Uterus (tissue), 2 donors: ENCODE measurements around the gene C16orf95.

Experiments
- POLR2A ChIP-seq, 2 donors: fragments of 450-650 bp; IDR thresholded peaks; one replicate each; pipeline ENCODE4 v1.6.1; 2016; ENCODE audit warnings: antibody characterized with exemption in 2 of 2, mild to moderate bottlenecking in 1 of 2, moderate library complexity in 1 of 2
- TF ChIP-seq, protein P1 (sequence below), 4 experiments: fragments of 200-600 bp in 2 of 4; fragments of 450-650 bp in 2 of 4; sonication (generic) in 2 of 4; IDR thresholded peaks; one replicate each; pipeline ENCODE4 v1.5.1; 2016 to 2019; ENCODE audit warnings: antibody characterized with exemption in 4 of 4, mild to moderate bottlenecking in 2 of 4, moderate library complexity in 1 of 4

DNA sequence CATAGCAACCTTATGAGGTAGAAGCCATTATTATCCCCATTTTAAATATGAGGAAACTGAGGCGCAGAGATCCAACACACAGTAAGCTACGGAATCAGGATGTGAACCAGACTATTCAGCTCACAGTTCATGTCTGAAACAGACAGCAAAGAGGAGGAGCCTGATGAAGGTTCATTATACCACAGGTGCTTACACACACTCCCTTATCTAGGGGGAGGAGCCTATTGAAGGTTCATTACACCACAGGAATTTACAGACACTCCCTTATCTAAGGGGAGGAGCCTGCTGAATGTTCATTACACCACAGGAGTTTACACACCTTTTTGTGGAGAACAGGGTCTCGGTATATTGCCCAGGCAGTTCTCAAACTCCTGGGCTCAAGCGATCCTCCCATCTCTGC is 21.9 kb downstream of the C16orf95 start:
- TF ChIP-seq, protein P1, sequence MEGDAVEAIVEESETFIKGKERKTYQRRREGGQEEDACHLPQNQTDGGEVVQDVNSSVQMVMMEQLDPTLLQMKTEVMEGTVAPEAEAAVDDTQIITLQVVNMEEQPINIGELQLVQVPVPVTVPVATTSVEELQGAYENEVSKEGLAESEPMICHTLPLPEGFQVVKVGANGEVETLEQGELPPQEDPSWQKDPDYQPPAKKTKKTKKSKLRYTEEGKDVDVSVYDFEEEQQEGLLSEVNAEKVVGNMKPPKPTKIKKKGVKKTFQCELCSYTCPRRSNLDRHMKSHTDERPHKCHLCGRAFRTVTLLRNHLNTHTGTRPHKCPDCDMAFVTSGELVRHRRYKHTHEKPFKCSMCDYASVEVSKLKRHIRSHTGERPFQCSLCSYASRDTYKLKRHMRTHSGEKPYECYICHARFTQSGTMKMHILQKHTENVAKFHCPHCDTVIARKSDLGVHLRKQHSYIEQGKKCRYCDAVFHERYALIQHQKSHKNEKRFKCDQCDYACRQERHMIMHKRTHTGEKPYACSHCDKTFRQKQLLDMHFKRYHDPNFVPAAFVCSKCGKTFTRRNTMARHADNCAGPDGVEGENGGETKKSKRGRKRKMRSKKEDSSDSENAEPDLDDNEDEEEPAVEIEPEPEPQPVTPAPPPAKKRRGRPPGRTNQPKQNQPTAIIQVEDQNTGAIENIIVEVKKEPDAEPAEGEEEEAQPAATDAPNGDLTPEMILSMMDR (IDR thresholded peaks at IDR 0.05): no peak
- TF ChIP-seq POLR2A (IDR thresholded peaks at IDR 0.05): no peak
